DMS79 (cell line): ENCODE data around the gene PHETA2.
"Not testable (repeated sequence)": the region's sequence is repeated elsewhere in the genome, so short reads cannot be mapped to it uniquely, and the experiment has no call there.

Source experiments
- DNase-seq: peaks from one replicate; lab custom pipeline; 2025; lab: John Stamatoyannopoulos, UW

The PHETA2 gene

DNA sequence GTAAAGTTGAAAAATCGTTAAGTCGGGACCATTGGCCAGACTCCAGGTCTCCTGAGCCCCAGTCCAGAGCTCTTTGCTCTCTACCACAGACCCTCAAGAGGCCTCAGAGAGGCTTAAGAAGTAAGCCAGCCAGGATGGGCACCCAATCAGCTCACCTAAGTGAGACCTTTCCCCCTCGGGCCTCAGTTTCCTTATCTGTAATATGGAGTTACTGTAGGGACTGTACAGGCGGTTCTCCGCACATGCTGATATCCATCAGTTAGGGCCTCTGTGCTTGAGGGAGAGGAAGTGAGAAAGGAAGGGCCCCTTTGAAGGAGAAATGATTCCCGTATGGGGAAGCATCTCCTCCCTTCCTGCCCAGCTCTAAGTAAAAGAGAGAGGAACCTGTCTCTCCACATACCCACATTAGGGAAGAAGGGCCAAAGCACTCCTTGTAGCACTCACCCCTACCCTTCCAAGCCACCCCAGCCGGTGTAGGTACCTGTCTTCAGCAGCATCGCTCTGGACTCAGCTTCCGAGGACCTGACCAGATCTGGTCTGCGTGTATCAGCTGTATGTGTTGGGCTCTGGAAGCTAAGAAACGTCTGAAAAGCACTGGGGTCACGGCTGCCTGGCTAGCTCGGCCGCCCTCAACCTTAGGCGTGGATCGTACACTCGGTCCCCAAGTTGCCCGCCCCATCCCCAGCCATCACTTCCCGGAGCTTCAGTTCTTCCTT is 4.1 kb upstream of the PHETA2 start:
- peak; percentile 25 for DNase-seq

DNA sequence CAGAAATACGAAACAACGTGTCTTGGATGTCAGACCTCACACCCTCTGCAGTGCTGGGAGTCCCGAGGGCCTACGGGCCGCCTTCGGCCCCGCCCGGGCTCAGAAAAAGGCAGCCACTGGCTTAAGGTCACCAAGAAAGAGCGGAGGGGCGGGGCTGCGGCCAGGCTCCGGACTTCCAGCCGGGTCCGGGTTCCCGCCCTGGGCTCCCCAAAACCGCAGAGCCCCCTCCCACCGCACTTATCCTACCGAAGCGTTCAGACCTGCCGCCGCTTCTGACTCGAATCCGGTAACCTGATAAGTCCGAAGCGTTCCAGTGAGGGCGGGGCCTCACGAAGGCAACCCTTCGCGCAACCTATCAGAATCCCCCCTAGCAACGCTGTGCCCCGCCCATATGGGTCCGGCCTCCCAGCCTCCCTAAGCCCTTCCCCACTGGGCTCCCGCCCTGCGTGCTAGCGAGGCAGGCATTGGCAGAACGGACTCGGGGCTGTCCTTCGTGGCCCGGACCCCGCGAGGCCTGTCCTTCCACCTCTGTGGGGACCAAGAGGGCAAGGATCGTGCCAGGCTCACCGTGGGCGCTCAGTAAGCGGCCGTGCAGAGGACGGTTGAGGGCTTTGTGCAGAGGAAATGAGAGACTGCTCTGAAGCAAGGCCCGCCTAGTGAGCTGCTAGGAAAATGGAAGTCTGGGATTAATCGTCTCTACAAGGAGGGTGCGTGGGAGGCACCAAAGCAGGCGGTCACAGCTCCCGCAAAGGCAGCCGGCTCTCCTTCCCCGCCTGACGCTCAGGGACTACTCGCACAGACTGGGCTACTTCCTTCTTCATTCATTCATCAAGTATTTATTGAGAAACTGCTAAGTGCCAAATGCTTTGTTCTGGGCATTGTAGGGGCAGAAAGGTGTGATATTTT is 3.3 kb upstream of the PHETA2 start, which contains the start of gene NAGA:
NAGA (minus strand) TSS at position 296 of the 906 bp plus-strand sequence. CDS start 515 bp downstream, outside the sequence.
- peak; percentile 89 for DNase-seq

DNA sequence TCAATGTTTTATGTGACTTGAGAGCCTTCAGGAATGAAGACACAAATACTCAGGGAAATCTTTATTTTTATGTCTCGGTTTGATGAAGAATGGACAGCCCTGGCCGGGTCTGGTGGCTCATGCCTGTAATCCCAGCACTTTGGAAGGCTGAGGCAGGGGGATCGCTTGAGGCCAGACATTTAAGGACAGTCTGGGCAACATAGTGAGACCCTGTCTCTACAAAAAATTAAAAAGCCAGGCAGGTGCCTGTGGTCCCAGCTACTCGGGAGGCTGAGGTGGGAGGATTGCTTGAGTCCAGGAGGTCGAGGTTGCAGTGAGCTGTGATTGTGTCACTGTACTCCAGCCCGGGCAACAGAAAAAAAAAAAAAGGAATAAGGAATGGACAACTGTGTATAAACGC is 2.5 kb upstream of the PHETA2 start:
- not testable (repeated sequence) for DNase-seq

DNA sequence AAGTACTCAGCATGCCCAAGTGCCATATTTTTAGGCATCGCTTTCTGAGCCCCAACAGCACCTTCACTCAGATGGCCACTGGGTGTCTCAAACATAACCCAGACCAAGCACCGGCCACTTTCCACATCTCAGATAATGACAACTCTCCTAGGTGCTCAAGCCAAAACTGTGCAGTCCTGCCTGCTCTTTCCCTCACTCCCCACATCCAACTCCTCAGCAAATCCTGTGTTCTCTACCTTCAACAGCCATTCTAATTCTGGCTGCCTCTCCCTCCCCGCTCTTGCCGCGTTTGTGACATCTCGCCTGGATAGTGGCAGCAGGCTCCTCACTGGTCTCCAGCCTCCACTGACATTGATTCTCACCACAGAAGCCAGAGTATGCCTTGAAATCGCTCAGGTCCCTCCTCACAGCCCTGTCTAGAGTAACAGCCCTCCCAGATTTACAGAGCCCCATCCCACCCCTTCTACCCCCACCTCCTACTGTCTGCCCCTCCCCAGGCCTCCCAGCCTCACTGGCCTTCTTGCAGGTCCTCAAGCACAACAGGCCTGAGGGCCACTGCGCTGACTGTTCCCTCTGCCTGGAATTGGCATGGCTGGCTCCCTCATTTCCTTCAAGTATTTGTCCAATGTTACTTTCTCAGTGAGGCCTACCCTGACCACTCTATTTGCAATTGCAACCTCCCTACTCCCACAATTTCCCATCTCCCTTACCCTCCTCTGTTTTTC is 1.3 kb upstream of the PHETA2 start:
- DNase-seq: no peak

DNA sequence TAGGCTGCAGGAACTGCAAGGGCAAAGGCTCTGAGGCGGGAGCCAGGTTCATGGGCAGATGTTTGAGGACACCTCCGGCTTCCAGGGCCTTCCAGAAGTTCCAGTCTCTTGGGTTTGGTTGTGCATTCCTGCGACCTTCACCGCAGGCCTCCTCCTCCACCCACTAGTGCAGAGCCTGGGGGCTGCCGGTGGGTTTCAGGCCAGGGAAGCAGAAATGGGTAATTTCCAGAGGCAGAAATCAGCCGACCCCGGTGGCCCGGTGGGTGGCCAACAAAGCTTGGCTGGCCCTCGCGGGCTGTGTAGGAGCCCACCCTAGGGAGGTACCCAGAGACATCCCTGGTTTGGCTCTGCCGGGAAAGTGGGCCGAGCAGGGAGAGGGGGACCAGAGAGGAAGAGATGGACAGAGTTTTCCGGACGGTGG is 417 bp upstream of the PHETA2 start:
- no peak for DNase-seq

DNA sequence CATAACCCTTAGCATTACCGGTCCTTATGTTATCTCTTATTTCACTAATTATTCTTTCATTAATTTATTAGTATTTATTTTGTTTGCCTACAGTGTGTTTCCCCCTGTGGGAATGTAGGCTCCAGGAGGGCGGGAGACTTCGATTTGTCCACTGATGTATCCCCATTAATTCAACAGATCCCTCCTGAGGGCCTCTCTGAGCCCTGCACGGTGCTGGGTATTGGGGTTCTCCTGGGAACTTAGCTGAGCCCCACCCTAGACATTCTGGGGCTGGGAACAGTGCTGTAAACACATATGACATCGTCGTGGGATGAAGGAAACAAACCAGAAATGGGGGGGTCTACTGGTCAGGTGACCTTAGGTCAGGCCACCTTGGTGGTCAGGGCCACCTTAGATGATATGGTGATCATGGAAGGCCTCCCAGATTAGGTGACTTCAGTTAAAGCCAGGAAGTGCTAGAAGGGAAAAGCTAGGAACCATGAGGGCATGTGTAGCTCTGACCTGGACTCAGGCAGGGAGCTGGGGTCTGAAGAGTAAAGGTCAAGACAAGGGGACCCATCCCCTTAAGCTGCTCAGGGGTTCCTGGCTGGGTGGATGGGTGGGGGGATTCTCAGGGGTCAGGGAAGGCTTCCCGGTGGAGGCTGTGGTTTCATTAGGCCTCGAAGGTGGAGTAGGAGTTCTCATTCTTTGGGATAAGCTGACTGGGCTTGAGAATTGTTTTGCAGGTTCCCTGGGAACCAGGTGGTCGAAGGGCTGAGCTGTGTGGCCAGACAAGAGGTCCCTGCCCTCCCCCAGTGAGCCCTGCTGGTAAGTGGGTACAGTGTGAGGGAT is 1.0 kb downstream of the PHETA2 start:
- no peak for DNase-seq

DNA sequence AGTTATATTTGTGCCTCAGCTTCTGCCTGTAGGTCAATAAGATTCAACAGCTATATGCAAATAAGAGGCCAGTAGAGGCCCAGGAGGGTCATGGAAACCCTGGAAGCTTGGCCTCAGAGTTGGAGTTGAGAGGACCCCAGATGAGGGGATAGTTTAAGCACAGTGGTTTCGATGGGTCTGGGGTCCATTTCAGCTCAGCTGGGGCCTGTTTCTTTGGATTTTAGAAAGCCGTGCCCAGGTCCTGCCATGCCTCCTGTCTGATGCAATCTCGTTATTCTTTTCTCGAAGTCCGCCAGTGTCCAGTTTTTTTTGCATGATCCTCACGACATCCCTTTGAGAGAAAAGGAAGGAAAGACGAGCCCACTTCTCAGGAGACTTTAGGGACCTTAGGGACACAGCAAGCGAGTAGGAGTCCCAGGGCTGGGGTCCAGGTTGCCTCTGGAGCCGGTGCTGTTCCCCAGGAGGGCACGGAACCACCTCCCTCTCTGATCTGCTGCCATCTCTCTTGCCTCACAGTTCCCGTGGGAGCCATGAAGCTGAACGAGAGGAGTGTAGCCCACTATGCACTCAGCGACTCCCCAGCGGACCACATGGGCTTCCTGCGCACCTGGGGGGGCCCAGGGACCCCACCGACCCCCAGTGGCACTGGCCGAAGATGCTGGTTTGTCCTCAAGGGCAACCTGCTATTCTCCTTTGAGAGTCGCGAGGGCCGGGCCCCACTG is 2.9 kb downstream of the PHETA2 start:
- DNase-seq: no peak

DNA sequence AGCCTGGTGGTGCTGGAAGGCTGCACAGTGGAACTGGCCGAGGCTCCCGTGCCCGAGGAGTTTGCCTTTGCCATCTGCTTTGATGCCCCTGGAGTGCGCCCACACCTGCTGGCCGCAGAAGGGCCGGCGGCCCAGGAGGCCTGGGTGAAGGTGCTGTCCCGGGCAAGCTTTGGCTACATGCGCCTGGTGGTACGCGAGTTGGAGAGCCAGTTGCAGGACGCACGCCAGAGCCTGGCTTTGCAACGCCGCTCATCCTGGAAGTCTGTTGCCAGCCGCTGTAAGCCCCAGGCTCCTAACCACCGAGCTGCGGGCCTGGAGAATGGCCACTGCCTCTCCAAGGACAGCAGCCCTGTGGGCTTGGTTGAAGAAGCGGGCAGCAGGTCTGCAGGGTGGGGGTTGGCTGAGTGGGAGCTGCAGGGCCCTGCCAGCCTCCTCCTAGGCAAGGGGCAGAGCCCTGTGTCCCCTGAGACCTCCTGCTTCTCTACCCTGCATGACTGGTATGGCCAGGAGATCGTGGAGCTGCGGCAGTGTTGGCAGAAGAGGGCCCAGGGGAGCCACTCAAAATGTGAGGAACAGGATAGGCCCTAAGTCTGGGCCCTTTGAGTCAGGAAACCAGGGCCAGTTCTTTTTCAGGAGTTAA is 3.6 kb downstream of the PHETA2 start:
- DNase-seq: no peak

DNA sequence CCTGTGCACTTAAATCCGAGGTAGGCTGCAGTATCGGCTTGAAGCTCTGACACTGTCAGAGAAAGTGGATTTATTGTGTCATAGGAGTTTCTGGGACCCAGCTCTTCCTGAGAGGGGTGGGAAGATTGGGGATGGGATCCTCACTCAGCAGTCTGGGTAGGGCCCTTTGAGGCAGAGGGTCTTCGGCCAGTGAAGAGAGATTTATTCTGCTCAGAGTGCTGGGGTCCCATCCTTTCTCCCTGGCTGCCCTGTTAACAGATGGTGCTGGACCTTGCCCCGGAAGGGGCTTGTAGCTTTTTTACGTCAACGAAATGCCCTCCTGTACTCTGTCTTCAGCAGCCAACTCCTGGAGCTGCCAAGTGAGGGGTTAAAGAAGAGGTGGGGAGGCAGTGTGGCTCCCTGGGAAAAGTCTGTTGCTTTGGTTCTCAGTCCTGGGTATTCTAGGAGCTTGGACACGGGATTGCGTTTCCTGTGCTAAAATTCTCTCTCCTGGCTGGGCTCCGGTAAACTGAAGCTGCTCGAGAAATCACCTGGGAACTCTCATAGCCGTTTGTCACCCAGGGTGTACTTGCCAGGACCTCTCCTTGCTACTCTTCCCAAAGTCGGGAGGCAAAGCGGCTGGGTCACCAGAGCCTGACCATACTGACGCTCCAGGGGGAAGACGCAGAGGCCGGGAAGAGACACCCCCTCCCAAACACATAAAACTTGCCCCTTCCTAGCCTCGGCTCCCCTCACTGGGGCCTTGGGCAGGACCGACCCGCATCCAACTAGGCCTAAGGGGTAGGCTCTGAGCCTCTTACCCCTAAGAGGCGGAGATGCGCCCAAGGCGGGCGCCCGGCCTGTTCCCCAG is 4.6 kb downstream of the PHETA2 start:
- no peak for DNase-seq

DNA sequence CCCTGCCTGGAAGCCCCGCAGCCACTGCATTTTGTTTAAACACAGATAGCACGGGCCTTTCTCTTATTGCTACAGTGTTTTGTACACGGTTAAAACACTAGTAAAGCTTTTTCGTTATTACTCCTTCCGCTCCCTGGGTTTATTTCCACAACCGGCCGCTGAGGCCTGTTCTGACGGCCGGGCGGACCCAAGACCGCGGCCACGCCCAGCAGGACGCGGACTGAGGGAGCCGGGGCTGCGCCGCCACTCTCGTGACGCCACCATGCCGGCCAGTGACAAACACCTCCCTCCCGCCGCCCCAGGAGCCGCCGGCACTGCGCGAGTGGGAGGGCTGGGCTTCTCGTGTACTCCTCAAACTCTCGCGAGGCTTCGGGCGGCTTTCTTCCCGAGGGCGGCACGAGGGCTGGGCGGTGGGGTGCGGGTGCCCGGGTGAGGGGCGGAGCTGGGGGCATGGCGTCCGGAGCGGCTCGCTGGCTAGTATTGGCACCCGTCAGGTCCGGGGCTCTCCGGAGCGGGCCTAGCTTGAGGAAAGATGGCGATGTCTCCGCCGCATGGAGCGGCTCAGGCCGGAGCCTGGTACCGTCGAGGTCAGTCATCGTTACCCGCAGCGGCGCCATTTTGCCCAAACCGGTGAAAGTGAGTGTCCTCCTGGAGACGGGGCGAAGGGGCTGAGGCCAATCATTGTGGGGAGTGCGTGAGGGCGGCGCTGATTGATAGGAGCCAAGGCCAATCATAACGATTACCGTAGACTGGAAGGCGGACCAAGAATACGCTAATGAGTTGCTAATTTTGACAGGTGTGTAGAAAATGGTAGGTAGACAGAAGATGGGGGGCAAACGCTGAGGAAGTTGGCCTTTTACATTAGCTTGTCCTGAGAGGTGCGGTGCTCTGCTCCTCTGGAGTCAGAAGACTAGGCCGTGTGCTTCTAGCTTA is 5.5 kb downstream of the PHETA2 start, which contains the start of gene SMDT1:
SMDT1 (plus strand) TSS at position 382 of the 933 bp plus-strand sequence; CDS start at position 451, 69 bp downstream.
- DNase-seq: peak; percentile 80

DNA sequence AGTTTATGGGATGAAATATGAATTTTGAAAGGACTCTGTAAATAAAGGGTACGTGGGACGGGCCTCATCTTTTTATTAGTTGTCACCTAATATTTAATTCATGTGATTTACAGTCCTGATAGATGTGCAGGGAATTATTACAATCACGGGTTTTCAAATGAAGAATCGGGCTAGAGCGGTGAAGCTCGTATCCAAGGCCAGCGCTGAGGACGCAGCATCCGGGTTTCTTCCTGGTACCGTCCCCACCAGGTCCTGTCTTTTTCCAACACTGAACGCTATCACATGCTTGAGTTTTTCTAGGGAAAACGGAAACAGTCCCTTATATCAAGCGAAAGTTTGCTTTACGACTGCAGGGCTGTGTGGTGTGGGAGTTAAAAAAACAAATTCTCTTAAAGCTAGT is 6.2 kb downstream of the PHETA2 start:
- DNase-seq: no peak

DNA sequence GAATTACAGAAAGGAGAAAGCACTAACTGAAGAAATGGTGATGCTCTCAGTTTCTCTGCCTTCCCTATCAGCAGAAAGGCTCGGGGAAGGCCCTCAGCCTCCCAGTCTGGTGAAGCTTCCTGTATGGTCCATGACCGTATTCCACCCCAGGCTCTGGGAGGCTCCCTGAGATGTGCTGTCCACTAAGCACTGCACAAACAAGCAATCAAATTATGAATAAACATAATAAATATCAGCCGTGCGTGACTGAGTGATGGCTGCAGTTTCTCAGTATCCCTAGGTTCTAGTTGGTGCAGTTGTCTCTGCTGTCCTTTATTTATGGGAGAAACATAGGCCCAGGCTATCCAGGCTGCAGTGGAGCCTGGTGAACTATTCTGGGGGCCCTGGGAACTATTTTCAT is 9.1 kb downstream of the PHETA2 start:
- DNase-seq: no peak

DNA sequence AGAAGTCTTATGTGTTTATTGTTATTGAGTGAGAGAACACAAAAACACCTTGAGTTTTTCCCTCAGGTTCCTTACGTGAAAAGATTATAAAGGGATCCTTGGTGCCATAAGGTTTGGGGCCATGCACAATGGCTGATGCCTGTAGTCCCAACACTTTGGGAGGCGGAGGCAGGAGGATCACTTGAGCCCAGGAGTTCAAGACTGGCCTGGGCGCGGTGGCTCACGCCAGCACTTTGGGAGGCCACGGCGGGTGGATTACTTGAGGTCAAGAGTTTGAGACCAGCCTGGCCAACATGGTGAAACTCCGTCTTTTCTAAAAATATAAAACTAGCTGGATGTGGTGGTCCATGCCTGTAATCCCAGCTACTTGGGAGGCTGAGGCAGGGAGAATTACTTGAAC is 10.8 kb downstream of the PHETA2 start:
- no peak for DNase-seq

DNA sequence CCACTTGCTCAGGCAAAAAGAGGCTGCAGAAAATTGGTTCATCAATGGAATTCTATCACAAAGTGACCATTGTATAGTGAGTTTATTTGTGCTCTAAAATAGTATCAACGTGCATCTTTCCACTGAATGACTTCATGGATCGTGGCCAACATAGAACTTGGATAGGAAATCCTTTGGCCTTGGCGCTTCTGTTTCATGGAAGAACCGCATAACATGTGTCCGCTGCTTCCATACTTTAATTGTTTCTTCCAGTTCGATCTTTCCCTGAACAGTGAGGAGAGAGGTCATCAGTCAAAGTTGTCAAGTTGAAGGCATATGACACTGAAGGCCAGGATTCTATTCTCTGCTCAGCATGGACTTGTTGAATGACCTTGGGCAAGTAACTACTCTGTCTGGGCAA is 12.0 kb downstream of the PHETA2 start:
- DNase-seq: no peak

DNA sequence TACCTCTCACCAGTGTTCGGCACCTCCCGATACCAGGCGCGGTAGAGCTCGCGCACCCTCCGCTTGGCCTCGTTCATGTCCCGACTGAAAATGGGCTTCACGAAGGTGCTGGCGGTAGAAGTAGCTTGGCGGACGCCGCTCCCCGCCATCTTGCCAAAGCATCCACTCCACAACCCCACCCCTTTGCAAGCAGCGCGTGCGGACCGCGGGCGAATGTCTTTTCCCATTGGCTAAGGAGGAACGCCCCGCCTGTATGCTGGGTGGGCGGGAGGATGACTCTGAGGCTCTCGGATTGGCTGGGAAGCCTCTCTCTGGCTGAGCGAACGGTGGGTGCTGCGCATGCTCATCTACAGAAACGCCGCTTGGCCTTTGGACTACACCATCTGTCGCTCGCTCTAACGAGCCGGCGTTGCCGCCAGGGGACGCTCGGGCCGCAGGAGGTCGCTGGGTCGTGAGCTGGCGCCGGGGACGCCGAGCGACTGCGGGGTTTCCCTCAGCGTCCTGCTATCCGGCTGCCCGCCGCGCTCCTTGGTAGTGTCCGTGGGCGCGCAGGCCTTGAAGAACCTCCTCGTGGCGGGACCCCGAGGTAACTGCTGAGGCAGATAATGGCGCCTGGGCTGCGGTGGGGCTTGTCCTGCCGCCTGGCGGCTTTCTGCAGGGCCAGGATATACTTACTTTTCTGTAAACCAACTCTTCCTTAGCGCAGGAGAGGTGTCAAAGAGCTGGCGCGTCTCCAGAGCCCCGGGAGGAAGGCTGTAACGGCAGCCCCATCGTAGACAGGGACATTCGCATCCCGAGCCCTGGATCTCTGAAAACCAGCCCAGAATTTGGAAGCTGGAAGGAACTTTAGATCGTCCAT is 16.8 kb downstream of the PHETA2 start, which contains the start of gene NDUFA6:
NDUFA6 (minus strand) TSS at position 177 of the 859 bp plus-strand sequence; CDS start at position 149, 28 bp downstream.
- DNase-seq: peak; percentile 90

DNA sequence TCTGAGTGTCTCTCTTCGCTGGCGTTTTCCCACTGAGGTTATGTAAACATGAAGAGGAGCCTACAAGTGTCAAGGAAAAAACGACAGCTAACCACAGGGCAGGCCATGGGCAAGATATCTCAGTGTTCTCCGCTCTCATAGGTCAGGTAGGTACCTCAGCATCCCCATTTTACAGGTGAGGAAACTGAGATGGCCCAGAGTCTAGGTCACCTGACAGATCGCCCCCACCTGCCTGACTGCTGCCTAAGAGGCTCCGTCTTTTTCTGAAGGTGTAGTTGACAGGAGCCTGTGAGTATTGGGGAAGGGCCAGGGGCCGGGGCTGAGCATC is 17.4 kb downstream of the PHETA2 start:
- DNase-seq: no peak

DNA sequence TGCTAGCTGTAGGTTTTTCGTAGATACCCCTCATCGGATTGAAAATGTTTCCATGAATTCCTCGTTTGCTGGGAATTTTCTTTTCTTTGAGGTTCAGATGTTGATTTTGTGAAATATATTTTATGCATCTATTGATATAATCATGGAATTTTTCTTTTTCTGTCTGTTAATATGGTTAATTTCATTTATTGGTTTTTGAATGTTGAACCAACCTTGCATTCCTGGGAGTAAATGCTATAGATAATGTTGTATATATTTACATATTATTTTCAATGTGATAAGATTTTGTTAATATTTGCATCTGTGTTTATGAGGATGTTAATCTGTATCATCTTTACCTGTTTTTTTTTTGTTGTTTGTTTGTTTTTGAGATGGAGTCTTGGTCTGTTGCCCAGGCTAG is 27.2 kb downstream of the PHETA2 start:
- no peak for DNase-seq
